HG03108 (cell line): Measurements from ENCODE around the gene AUNIP.

Source experiments
- ATAC-seq: cut with Tn5 transposase; IDR thresholded peaks from one replicate; pipeline ENCODE4 v1.9.1; 2021; ENCODE audit warnings: moderate library complexity; ENCODE audit not compliant: unreplicated experiment

The AUNIP gene

DNA sequence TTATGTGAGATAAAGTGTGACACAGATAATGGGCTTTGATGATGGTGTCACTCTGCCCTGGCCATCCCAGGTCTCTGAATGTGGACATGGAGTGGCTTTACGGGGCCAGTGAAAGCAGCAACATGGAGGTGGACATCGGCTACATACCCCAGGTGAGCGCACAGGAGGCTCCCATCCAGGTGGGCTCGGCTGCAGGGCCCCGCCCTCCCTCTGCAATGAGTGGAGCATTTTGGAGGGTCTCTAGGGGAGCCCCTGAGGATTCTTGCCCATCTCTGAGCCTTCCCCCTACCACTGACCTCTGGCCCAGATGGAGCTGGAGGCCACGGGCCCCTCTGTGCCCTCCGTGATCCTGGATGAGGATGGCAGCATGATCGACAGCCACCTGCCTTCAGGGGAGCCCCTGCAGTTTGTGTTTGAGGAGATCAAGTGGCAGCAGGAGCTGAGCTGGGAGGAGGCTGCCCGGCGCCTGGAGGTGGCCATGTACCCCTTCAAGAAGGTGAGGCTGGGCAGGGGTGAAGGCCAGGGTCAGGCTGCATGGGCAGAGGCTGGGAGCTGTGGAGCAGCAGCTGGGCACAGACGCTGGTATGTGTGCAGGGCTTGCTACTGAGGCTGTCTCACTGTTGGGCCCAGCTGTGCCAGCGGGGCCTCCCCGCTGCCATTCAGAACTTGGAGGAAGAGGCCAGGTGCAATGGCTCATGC lies 47.7 kb downstream of the AUNIP start:
- no peak for ATAC-seq

DNA sequence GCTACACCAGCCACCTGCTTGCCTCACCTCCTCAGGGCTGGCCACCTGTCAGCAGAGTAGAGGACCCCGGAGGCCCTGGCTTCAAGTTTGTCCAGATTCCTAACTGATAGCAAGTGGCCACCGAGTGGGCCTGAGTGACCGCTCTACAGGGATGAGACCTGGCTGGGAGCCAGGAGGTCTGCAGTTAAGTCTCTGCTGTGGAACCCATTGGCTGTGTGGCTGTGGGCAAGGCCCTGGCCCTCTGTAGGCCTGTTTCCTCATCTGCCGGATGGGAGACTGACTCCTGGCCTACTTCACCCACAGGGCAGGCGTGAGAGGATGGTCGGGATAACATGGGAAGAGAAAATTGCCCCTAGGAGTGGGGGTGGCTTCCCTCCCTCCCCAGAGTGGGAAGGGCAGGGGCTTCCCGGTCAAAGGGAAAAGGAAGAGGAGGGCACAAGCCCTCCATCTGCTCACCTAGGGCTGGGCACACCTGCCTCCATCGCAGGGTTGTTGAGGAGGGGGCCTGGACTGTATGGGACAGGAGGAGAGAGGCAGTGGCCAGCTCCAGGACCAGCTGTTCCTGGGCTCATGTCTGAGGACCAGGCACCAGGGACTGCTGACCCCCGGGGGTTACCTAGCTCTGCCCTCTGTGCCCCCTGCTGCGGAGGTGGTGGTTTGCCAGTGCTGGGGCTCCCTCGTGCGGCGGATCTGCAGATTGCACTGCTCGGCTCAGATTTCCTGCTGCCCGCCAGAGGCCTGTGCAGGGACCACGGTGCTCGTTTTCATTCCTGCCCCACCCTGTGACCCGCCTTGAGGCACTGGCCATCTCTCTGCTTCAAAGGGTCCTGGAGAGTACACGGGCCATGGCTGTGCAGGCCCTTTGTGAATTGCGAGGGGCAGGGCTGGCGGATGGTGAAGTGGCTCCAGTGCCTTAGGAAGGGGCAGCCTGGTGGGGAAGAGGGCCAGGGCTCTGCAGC lies 48.6 kb downstream of the AUNIP start:
- ATAC-seq = no peak

DNA sequence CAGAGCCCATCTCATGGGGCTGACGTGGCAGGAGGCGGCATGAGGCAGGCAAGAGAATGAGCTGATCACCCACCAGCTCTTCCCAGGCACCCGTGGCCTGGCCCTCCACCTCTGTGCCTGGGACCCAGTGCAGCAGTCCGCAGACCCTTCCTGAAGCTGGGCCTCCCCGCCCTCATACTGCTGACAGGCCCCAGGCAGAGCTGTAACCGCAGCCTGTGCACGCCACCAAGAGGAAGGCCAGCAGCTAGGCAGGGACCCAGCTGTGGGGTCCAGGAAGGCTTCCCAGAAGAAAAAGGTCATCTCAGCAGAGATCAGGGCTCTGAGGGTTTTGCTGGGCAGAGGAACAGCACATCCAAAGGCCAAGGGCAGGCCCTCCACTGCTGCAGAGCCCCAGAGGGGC lies 49.3 kb downstream of the AUNIP start:
- ATAC-seq = no peak

DNA sequence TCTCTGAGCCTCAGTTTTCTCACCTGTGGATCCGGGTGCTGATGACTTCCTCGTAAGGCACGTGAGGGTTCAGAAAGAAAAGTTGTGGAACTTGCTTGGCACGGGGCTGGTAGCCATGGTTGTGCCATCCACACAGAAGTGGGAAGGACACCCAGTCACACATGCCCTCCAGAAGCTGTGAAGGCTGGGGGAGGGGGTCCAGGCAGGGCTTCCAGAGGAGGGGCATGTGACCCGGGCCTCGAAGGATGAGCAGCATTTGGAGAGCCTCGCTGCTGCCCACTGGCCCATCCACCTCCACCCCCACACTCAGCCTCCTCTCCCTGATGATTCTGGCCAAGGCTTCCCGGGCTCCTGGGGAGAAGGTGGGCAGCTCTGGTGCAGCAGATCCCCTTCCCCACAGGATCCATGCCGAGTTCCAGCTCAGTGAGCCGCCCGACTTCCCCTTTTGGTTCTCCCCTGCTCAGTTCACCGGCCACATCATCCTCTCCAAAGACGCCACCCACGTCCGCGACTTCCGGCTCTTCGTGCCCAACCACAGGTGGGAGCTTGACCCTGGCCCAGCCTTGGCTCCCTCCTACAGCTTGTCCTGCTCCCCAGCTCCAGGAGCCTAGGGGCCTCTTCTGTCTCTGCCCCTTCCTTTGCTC lies 49.9 kb downstream of the AUNIP start:
- ATAC-seq = no peak

DNA sequence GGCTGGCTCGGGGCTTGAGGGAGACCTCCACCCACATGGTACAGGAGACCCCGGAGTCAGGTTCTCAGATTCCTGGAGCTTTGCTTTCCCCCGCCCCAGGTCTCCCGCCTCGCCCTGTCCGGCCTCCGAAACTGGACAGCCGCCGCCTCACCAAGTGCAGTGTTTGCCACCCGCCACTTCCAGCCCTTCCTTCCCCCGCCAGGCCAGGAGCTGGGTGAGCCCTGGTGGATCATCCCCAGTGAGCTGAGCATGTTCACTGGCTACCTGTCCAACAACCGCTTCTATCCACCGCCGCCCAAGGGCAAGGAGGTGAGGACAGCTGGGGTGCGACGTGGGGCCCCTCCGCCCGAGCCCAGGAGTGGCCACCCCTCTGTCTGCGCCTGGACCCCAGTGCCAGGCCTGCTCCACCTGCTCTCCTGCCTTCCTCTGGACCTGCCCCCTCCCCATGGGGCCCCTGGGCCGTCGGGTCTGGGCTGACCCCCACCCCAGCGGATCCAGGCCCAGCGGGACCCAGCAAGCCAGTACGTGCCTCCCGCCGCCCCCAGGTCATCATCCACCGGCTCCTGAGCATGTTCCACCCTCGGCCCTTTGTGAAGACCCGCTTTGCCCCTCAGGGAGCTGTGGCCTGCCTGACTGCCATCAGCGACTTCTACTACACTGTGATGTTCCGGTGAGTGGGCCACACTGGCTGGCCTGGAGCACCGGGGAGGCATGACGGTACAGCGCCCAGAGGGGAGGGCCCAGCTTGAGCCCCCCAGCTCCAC lies 50.6 kb downstream of the AUNIP start:
- no peak for ATAC-seq

DNA sequence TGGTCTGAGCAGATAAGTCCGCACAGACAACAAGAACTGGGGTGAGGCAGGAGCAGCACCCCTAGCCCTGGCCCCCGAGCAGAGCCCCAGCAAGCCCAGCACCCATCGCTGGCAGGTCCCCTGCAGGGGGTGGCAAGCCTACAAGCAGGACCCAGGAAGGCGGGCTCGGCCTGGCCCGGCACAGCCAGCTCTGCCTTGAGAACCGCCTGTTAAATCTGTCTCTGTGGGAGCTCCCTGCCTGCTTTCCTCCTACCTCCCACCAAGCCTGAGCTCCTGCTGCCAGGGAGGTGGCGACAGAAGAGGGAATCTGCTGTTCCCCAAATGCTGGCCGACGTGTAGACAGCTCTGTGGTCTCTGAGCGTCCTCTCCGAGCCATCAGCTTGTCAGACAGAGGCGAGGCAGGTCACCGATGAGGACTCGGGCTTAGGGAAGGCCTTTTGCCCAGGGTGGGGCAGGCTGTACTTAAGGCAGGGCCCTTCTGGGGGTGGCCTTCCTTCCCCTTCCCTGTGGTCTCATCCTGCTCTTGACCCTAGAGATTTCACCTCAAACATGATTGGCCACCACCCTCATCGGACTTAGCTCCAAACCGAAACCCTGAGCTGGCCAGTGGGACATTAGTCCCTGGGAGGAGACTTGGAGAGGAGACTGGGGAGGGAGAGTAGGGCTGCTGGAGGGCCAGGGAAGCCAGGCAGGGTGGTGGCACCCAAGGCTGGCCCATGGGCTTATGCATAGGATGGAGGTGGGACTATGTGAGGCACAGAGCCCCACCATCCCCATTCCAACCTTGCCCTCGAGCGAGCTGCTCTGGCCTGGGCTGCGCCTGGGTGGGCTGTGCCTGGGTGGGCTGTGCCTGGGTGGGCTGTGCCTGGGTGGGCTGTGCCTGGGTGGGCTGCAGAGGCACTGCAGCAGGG lies 51.5 kb downstream of the AUNIP start:
- no peak for ATAC-seq

DNA sequence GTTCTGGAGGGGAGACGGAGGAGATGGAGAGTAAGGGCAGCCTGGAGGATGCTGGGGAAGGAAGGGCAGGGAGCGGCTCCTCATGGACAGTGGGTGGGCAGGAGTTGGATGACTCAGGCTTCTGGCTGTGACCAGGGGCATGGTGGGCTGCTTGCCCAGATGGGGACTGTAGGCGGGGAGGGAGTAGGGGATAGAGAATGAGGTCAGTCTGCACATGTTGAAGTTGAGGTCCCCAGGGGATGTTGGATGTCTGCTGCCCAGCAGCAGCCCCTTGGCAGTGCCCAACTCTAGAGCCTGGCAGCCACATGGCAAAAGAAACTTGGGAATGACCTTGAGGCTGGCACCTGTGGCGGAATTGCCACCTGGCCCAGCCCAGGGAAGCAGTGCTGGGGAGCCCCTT lies 52.8 kb downstream of the AUNIP start:
- no peak for ATAC-seq

DNA sequence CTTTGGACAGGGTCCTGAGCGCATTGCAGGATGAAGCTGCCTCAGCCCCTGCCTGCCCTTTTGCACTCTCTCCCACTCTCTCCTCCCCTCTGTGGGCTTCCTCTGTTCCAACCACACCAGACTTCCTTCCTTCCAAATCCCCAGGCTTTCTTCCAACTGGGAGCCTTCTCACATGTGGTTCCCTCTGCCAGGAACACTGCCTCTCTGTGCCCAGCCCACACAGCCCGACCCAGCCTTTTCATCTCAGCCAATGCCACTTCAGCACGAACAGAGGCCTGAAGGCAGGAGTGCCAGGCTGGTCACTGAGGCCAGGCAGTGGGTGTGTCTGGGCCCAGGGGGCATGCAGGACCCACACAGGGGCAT lies 53.4 kb downstream of the AUNIP start:
- ATAC-seq = no peak

DNA sequence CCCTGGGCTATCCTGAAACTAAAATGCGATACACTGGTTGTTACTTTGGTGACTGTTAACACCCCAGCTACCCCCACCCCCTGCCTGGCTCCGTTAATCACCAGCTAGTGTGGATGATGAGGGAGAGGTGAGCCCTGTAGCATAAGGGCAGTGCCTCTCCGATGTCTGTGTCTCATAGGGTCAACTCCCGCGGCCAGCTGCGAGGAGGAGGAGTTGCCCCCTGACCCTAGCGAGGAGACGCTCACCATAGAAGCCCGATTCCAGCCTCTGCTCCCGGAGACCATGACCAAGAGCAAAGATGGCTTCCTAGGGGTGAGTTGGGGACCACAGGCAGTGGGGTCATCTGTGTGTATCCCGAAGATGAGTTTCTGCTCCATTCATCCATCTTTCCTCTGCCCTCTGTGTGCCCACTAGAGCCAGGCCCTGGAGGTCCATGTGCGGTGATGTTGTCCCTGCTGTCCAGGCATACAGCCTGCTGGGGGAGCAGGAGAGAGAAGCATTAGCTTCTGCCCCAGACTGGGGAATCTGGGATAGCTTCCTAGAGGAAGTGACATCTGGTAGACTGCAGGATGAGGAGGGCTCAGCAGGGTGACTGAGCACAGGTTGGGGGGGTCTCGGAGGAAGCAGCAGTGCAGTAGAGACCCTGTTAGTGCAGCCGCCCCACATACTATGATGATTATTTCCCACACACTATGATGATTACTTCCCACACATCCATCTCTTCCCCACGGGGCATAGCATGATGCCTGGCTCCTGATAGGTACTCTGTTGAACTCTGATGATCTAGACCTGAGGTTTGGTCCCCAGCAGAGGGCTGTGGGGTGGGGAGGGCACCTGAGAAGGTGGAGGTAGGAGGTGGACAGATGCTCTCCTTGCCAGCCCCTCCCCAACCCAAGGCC lies 54.0 kb downstream of the AUNIP start:
- no peak for ATAC-seq

DNA sequence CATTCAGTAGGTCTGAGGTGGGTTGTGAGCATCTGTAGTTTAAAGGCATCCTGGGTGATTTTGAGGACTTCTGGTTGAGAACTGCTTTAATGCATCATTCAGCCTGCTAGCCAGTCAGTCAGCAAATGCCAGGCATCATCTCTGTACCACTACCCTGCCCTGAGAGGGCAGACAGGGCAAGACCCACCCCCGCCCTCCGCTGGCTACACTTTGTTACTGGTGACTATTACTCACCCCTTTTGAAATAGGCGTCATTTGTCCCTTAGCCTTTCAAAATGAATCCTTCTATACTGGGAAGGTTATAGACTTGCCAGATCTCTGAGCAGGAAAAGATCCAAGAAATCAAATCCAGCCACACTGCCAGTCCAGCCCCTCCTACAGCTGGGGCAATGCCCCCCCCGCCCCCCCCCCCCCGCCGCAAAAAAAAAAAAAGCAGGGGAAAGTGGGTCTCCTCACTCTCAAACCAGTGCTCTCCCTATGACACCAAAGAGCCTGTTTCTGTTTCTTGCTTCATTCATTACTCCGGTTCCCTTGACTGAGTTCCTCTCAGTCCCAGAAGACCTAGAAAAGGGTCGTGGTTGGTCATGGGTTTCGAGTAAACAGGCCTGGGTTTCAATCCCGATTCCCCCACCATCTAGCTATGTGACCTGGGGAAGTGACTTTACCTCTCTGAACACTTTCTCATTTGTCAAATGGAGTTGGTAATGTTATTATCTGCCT lies 54.9 kb downstream of the AUNIP start:
- ATAC-seq = no peak

DNA sequence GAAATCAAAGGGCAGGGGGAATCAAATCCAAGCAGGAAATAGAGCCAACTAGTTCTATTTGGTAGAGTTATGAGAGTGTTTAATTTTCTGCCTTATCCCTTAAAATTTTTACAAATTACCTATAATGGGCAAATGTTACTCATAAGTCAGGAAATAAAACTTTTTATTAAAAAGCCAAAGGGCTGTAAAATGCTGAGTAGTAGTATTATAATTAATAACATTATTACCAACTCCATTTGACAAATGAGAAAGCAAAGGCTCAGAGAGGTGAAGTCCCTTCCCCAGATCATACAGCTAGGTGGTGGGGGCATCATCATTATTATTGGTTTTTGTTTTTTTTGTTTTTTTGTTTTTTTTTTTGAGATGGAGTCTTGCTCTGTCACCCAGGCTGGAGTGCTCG lies 55.9 kb downstream of the AUNIP start:
- ATAC-seq = no peak

DNA sequence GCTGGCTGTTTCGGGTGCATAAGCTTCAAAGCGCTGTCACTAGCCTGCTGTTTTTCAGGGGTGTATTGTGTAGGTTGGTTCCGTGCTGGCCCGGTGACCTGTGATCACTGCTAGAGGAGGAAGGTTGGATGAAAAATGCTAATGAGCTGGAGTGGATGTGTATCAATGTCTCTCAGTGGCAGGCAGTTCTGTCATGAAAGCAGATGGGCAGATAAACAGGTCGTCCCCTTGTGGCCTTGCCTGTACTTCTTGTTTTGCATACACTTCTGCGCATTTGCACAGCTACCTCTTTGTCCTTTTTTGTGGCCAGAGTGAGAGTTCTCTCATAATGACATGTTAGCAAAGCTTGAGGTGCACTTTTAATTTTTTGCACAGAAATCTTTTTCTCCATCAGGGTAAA lies 56.3 kb downstream of the AUNIP start:
- ATAC-seq = no peak

DNA sequence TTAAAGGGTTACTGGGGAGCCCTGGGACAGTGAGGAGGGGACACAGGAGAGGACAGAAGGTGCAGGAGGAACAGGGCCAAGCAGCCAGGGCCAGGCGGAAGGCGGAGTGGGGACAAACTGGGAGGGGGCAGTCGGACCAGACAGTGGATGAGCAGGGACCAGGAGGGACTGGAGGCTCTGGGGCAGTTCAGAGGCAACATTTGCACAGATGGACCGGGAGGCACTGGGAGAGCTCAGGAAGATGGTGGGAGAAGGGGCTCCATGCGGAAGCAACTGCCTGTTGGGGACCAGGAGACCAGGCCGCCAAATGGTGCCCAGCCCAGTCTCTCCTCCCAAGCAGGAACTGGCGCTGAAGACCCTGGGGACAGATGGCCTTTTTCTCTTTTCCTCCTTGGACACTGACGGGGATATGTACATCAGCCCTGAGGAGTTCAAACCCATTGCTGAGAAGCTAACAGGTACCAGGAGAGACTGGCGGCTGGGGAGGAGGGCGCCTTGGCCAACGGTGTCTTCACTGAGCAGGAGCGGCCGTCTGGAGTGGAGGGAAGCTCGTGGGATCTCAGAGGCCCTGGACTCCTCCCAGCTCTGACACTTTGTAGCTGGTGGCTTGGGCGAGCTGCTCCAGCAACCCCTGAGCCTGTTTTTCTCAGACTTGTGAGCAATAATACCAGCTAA lies 58.4 kb downstream of the AUNIP start:
- no peak for ATAC-seq

DNA sequence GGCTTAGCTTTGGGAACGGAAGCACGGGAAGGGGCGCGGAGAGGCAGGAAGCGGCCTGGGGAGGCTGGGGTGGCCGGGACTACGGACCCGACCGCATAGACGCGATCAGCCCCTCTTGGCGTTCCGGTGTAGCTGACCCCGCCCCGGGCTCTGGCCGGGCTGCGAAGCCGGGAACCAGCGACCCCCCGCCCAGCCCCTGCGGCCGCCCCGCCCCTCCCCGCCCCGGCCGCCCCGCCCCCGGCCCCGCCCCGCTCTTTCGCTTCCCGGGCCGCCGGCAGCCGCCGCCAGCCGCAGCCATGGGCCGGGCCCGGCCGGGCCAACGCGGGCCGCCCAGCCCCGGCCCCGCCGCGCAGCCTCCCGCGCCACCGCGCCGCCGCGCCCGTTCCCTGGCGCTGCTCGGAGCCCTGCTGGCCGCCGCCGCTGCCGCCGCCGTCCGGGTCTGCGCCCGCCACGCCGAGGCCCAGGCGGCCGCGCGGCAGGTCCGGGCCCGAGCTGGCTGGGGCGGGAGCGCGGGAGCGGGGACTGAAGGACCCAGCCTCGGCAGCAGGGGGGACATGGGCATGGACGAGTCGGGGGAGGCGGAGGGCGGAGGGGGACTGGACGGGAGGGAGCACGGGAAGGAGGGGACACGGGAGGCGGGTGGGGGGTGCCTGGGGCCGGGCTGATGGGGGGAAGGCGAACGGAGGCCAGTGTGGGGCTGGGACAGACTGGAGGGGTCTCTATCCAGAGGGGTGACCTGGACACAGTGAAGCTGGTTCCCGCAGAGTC lies 59.1 kb downstream of the AUNIP start, which contains the start of gene SELENON:
Gene SELENON (plus strand): TSS at position 259 of the 768 bp plus-strand sequence. CDS start 38 bp downstream, at position 297.
- no peak for ATAC-seq

DNA sequence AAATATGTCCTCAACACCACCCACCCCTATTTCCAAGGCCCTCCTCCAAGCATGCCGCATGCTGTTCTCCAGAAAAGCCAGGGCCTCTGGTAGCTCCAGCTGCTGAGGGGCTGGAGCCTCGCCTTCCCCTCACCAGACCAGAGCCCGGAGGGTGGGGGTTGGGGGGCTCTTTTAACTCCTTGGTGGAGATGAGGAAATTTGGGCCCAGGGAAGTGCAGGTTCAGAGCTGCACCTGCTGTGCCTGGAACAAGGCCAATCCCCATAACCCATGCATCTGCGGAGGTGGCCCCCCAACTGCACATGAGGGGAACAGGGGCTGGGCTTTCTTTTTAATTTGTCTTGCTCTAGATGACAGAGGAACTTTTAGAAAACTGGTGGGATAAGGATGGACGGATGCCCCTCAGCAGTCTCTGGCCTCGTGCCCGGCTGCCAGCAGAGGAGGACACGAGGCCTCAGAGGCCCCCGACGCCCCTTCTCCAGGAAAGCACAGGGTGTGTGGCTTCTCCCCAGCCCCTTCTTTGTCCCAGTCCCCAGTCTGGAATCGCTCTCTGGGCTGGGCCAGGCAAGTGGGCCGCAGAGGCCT lies 59.8 kb downstream of the AUNIP start:
- no peak for ATAC-seq

DNA sequence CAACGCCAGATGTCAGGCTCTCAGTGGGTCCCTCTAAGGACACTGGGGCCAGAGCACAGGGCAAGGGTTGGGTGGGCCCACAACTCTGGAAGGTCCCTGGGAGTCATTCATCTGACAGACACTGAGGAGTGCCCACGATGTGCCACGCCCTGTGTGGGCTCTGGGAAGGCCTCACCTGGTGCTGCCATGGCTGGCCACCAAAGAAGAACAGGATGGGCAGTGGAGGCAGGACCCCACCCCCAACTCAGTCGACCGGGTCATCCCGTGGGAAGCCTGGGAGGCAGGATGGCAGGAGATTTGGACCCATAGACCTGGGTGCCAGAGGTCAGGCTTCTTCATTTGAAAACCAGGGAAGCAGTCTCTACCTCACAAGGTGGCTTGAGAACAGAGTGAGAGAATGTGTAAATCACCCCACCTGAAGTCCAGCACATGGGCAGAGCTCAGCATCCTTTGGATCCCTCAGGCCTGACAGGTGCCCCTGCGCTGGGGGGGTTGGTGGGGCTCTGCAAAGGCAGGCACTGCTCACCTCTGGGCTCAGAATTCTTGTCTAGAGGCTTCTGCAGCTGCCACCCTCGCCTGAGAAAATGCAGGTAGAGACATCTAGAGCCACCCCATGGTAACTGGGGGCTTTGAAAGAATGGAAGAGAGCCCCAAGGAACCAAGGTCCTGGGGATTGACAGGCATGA lies 60.4 kb downstream of the AUNIP start:
- ATAC-seq = no peak
